Osteocyte (in vitro differentiated cells): ENCODE measurements around the gene HEMK1. TPM values are rescaled to one million over a fixed set of nuclear protein-coding genes. Genes with fewer than 3 reads are reported as not detected.

Experiments used
- DNase-seq: peaks from one replicate; pipeline ENCODE4 v3.0.0; 2021; ENCODE audit warnings: mixed read lengths; ENCODE audit not compliant: unreplicated experiment; ENCODE audit errors: extremely low spot score
- H3K27ac Mint-ChIP-seq: one replicate; pipeline ENCODE4 v1.8.0; 2021; ENCODE audit warnings: mild to moderate bottlenecking, mixed read lengths; ENCODE audit not compliant: unreplicated experiment
- H3K27me3 Mint-ChIP-seq: one replicate; pipeline ENCODE4 v1.8.0; 2021; ENCODE audit warnings: mixed read lengths; ENCODE audit not compliant: unreplicated experiment
- H3K36me3 Mint-ChIP-seq: one replicate; pipeline ENCODE4 v1.8.0; 2021; ENCODE audit warnings: mixed read lengths; ENCODE audit not compliant: unreplicated experiment
- H3K4me1 Mint-ChIP-seq: one replicate; pipeline ENCODE4 v1.8.0; 2021; ENCODE audit warnings: mixed read lengths; ENCODE audit not compliant: unreplicated experiment
- H3K4me3 Mint-ChIP-seq: one replicate; pipeline ENCODE4 v1.8.0; 2021; ENCODE audit warnings: mild to moderate bottlenecking, moderate library complexity, mixed read lengths; ENCODE audit not compliant: unreplicated experiment
- H3K9me3 Mint-ChIP-seq: one replicate; pipeline ENCODE4 v1.8.0; 2021; ENCODE audit warnings: mixed read lengths; ENCODE audit not compliant: unreplicated experiment
- total RNA-seq: library from RNA; stranded (reverse); gene quantifications from 2 replicates; pipeline ENCODE4 v1.2.1, GENCODE V29; 2021
- TF ChIP-seq, protein P1 (sequence below): fragments of 200-600 bp; sonication (generic); IDR thresholded peaks from 2 replicates; pipeline ENCODE4 v1.5.0; 2021; ENCODE audit warnings: antibody characterized with exemption, mild to moderate bottlenecking, moderate library complexity

HEMK1 gene
- total RNA-seq, 1 donor from 2014 or later, result 23.1 TPM

DNA sequence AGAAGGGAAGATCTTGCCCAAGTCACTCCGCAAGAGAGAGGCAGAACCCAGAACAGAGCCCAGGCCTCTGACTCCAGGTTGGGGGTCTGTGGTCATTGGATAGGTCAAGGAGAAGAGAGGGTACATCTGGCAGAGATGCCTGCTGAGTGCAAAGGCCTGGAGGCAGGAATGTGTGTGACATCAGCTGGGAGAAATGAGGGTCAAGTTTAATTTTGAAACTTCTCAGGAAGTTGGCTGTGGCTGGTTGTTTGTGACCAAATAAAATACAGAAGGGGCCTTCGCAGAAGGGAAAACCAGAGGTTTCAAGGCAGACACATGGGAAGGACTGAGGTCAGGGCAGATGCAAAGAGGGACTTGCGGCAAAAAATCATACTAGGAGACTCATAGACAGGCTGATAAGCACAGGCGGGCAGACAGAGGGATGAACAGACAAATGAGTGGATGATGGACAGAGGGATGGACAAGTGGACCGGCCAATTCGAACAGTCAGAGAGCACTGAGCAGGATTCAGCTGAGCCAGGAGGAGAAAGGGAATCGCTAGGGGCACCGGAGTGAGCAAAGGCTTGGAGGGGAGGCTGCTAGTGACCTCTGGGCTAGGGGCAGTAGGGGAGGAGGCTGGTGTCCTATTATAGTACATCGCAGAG, 37.1 kb upstream of the HEMK1 start:
- H3K9me3 Mint-ChIP-seq, result no peaks in the 10 kb centered on the region
- TF ChIP-seq, protein P1, sequence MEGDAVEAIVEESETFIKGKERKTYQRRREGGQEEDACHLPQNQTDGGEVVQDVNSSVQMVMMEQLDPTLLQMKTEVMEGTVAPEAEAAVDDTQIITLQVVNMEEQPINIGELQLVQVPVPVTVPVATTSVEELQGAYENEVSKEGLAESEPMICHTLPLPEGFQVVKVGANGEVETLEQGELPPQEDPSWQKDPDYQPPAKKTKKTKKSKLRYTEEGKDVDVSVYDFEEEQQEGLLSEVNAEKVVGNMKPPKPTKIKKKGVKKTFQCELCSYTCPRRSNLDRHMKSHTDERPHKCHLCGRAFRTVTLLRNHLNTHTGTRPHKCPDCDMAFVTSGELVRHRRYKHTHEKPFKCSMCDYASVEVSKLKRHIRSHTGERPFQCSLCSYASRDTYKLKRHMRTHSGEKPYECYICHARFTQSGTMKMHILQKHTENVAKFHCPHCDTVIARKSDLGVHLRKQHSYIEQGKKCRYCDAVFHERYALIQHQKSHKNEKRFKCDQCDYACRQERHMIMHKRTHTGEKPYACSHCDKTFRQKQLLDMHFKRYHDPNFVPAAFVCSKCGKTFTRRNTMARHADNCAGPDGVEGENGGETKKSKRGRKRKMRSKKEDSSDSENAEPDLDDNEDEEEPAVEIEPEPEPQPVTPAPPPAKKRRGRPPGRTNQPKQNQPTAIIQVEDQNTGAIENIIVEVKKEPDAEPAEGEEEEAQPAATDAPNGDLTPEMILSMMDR, result peak; percentile 34
- peaks cover 20% of the 10 kb centered on the region for H3K4me1 Mint-ChIP-seq
- H3K27me3 Mint-ChIP-seq, result peaks cover 24% of the 10 kb centered on the region
- no peak for DNase-seq
- no peak overlapping the region for H3K4me3 Mint-ChIP-seq
- no peaks in the 10 kb centered on the region for H3K36me3 Mint-ChIP-seq
- peak overlapping the region; percentile 84 for H3K27ac Mint-ChIP-seq

DNA sequence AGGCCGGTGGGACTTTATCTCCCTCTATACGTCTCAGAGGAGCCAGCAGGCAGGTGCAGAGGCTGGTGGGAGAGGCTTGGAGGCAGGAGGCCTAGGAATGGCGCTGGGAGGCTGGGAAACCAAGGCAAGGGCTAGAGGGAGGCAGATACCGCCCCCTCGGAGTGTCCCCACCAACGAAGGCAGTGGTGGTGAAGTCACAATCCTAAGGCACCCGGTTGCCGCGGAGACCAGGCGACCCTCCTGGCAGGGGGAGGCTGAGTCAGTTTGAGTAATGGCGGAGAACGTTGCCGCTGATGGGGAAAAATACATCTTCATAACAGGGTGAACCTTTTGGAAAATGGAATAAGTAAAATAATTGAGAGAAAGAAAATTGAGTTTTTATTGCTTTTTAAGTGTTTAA, 36.0 kb upstream of the HEMK1 start:
- H3K4me3 Mint-ChIP-seq, result no peak overlapping the region
- peaks cover 32% of the 10 kb centered on the region for H3K27me3 Mint-ChIP-seq
- no peak overlapping the region for H3K27ac Mint-ChIP-seq
- DNase-seq, result no peak
- peaks cover 20% of the 10 kb centered on the region for H3K4me1 Mint-ChIP-seq
- no peaks in the 10 kb centered on the region for H3K9me3 Mint-ChIP-seq
- H3K36me3 Mint-ChIP-seq, result no peaks in the 10 kb centered on the region
- TF ChIP-seq, protein P1, result no peak

DNA sequence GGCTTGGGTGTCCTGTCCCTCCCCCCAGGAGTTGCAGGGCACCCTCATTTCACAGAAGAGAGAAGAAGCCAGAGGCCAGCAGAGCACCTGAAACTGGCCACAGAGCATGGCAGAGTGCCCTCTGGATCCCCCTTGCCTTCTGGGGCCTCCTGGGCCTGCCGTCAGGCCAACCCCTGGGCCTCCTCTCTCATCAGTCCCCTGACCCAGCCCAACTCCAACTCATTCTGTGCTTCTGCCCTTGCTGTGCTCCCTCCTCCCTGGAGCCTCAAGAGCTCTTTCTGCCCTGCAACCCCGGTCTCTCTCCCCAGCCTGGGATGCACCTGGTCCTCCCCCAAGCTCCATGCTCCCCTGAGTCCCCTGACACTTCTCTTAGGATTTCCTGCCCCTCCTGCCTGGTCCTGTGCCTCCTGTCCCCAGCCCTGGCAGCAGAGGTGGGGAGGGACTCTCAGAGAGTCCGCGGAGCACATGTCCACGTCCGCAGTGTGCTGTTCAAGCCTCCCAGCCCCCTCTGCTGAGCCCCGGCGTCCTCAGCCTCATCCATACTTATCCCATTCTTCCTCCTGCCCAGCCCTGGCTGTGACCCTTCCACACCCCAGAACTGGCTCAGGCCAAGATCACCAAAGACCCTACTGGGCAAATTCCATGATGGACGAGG, 35.4 kb upstream of the HEMK1 start:
- H3K27ac Mint-ChIP-seq, result no peak overlapping the region
- no peak for DNase-seq
- H3K4me3 Mint-ChIP-seq, result no peak overlapping the region
- TF ChIP-seq, protein P1, result no peak
- H3K9me3 Mint-ChIP-seq, result no peaks in the 10 kb centered on the region
- peaks cover 35% of the 10 kb centered on the region for H3K27me3 Mint-ChIP-seq
- H3K36me3 Mint-ChIP-seq, result no peaks in the 10 kb centered on the region
- H3K4me1 Mint-ChIP-seq, result peaks cover 20% of the 10 kb centered on the region

DNA sequence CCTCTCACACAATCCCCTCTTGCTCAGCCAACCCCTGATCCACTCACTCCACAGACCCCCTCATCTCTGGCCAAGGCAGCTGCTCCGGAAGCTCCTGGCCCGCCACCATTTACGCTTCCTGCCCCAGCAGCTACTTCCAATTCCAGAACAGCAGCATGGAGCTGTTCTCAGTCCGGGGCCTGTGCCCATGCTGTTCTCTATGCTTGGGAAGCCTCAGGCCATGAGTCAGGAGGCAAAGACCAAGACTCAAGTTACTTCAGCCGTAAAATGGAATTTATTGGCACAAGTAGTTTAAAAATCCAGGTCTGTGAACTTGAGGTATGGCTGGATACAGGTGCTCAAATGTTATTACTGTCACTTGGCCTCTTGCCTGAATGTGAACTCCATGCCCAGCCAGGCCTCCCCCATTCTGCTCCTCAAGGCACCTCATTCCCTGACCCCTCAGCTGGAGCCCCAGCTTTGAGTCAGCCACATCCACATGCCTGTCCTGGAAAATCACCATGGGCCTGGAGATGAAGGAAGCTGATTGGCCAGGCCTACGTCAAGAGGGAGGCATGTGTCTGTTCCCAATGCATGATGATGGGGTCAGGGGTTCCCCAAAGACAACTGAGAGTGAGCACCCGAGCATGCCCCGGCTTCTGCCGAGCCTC, 34.5 kb upstream of the HEMK1 start:
- no peak for DNase-seq
- H3K9me3 Mint-ChIP-seq, result no peaks in the 10 kb centered on the region
- no peak overlapping the region for H3K4me3 Mint-ChIP-seq
- peaks cover 34% of the 10 kb centered on the region for H3K27me3 Mint-ChIP-seq
- H3K4me1 Mint-ChIP-seq, result peaks cover 20% of the 10 kb centered on the region
- peak overlapping the region; percentile 35 for H3K27ac Mint-ChIP-seq
- TF ChIP-seq, protein P1, result no peak
- H3K36me3 Mint-ChIP-seq, result no peaks in the 10 kb centered on the region
